ENCODE data around the gene CUBN.
"Not testable (repeated sequence)": the region's sequence is repeated elsewhere in the genome, so short reads cannot be mapped to it uniquely, and the experiment has no call there.

Gene CUBN

GRCh38 chr10:17038627-17039026 lies 91.0 kb downstream of the CUBN start:
- DNase-seq (ENCODE audit: low read depth in 2 of 2), result no peak

GRCh38 chr10:17037910-17038309 lies 91.7 kb downstream of the CUBN start:
- no peak for DNase-seq (ENCODE audit: low read depth in 2 of 2)

- no peak for DNase-seq (ENCODE audit: low read depth in 2 of 2)
Measured at GRCh38 chr10:17035446-17035845, 94.2 kb downstream of the CUBN start.

- DNase-seq (ENCODE audit: low read depth in 2 of 2), result no peak
Measured at GRCh38 chr10:17033529-17034260, 95.9 kb downstream of the CUBN start.

GRCh38 chr10:17031637-17032635 lies 97.7 kb downstream of the CUBN start:
- no peak for DNase-seq (ENCODE audit: low read depth in 2 of 2)

- DNase-seq (ENCODE audit: low read depth in 2 of 2), result peak; percentile 70 to 80
Measured at GRCh38 chr10:17029581-17030271, 99.9 kb downstream of the CUBN start.

- no peak for DNase-seq (ENCODE audit: low read depth in 2 of 2)
Measured at GRCh38 chr10:17029239-17029580, 100.4 kb downstream of the CUBN start.

GRCh38 chr10:17028798-17029197 lies 100.8 kb downstream of the CUBN start:
- DNase-seq (ENCODE audit: low read depth in 2 of 2), result no peak

- DNase-seq (ENCODE audit: low read depth in 2 of 2), result peak; percentile 55
Measured at GRCh38 chr10:17026686-17027485, 102.7 kb downstream of the CUBN start.

GRCh38 chr10:17025444-17026295 lies 103.9 kb downstream of the CUBN start:
- peak; percentile 58 to 73 for DNase-seq (ENCODE audit: low read depth in 2 of 2)

- DNase-seq (ENCODE audit: low read depth in 2 of 2), result no peak
Measured at GRCh38 chr10:17024461-17024860, 105.2 kb downstream of the CUBN start.

GRCh38 chr10:17023386-17024298 lies 106.0 kb downstream of the CUBN start:
- peak; percentile 49 to 59 for DNase-seq (ENCODE audit: low read depth in 2 of 2)

GRCh38 chr10:17022896-17023295 lies 106.7 kb downstream of the CUBN start:
- DNase-seq (ENCODE audit: low read depth in 2 of 2), result no peak

GRCh38 chr10:17022466-17022825 lies 107.2 kb downstream of the CUBN start:
- DNase-seq (ENCODE audit: low read depth in 2 of 2), result no peak

- no peak for DNase-seq (ENCODE audit: low read depth in 2 of 2)
Measured at GRCh38 chr10:17021656-17022465, 107.8 kb downstream of the CUBN start.

GRCh38 chr10:17019696-17020095 lies 109.9 kb downstream of the CUBN start:
- no peak for DNase-seq (ENCODE audit: low read depth in 2 of 2)

GRCh38 chr10:17013131-17013983 lies 116.3 kb downstream of the CUBN start:
- DNase-seq (ENCODE audit: low read depth in 2 of 2), result not testable (repeated sequence)

- not testable (repeated sequence) for DNase-seq (ENCODE audit: low read depth in 2 of 2)
Measured at GRCh38 chr10:17012731-17013130, 116.9 kb downstream of the CUBN start.

Measured in stimulated activated CD4-positive, alpha-beta T cell treated with anti-CD3 and anti-CD28 coated beads, Interleukin-12 subunit alpha, Interleukin-12 subunit beta, amount 100 ng/mL, for 24 hours (primary cell).